CD4-positive, alpha-beta memory T cell (primary cell): ENCODE data around the gene DDX39B. TPM values are rescaled to one million over a fixed set of nuclear protein-coding genes. Genes with fewer than 3 reads are reported as not detected.

ENCODE experiments used
- CTCF ChIA-PET: fragments of 350-600 bp; sonication (Branson Sonifier 250); formaldehyde crosslinking; loops from one replicate; lab custom pipeline; 2021; ENCODE audit warnings: inconsistent platforms; ENCODE audit not compliant: partially characterized antibody; lab: Charles Lee
- POLR2A ChIA-PET: fragments of 350-600 bp; sonication (Branson Sonifier 250); formaldehyde crosslinking; loops from one replicate; lab custom pipeline; 2021; ENCODE audit not compliant: partially characterized antibody; lab: Charles Lee
- DNase-seq, 5 donors: peaks; one replicate each; pipeline versions ENCODE4 v3.0.0 to v3.0.0-alpha.2; 2020 to 2022; ENCODE audit warnings: mixed read lengths in 1 of 5
- H3K27ac ChIP-seq: one replicate; pipeline ENCODE4 v1.7.0; 2013; ENCODE audit warnings: low read depth, low read length
- H3K27me3 ChIP-seq: 2 replicates; pipeline ENCODE4 v1.7.0; 2013; ENCODE audit warnings: mild to moderate bottlenecking, low read length, moderate library complexity; ENCODE audit not compliant: insufficient read depth
- H3K36me3 ChIP-seq: 2 replicates; pipeline ENCODE4 v1.7.0; 2013; ENCODE audit warnings: mild to moderate bottlenecking, low read length, moderate library complexity; ENCODE audit not compliant: insufficient read depth
- H3K4me1 ChIP-seq: 2 replicates; pipeline ENCODE4 v1.7.0; 2013; ENCODE audit warnings: mild to moderate bottlenecking, low read length, moderate library complexity; ENCODE audit not compliant: insufficient read depth
- H3K4me3 ChIP-seq, 2 donors: one replicate each; pipeline ENCODE4 v1.7.0; 2013; ENCODE audit warnings: low read length in 2 of 2, mild to moderate bottlenecking in 1 of 2
- H3K9me3 ChIP-seq, 2 donors: one replicate each; pipeline ENCODE4 v1.7.0; 2013; ENCODE audit warnings: low read length in 2 of 2, control low read depth in 1 of 2; ENCODE audit not compliant: control insufficient read depth in 1 of 2
- H3K27ac Mint-ChIP-seq, 7 donors: one replicate each; pipeline ENCODE4 v1.8.0; 2020 to 2021; ENCODE audit warnings: mixed read lengths in 7 of 7, mild to moderate bottlenecking in 6 of 7, inconsistent platforms in 3 of 7, moderate library complexity in 3 of 7
- H3K27me3 Mint-ChIP-seq, 2 donors: one replicate each; pipeline ENCODE4 v1.8.0; 2020 to 2021; ENCODE audit warnings: mixed read lengths in 2 of 2
- H3K36me3 Mint-ChIP-seq, 2 donors: one replicate each; pipeline ENCODE4 v1.8.0; 2020 to 2021; ENCODE audit warnings: mixed read lengths in 2 of 2, inconsistent platforms in 1 of 2, mild to moderate bottlenecking in 1 of 2
- H3K4me1 Mint-ChIP-seq, 4 donors: one replicate each; pipeline ENCODE4 v1.8.0; 2020 to 2021; ENCODE audit warnings: mixed read lengths in 4 of 4, mild to moderate bottlenecking in 1 of 4
- H3K4me3 Mint-ChIP-seq, 8 donors: one replicate each; pipeline ENCODE4 v1.8.0; 2020 to 2021; ENCODE audit warnings: mixed read lengths in 8 of 8, mild to moderate bottlenecking in 7 of 8, moderate library complexity in 6 of 8, inconsistent platforms in 3 of 8
- H3K9me3 Mint-ChIP-seq, 8 donors: one replicate each; pipeline ENCODE4 v1.8.0; 2020 to 2021; ENCODE audit warnings: mixed read lengths in 8 of 8, mild to moderate bottlenecking in 5 of 8, inconsistent platforms in 3 of 8, moderate library complexity in 1 of 8
- intact Hi-C: fragments of 100-400 bp; cut with micrococcal nuclease; formaldehyde crosslinking; loops from one replicate; pipeline ENCODE4 v1.15.1; 2023
- polyA plus RNA-seq, 2 donors: library from polyadenylated mRNA; unstranded; fragments of 300-500 nt; fragmentation: Illumina TruSeq; gene quantifications; one replicate each; pipeline ENCODE4 v1.2.3, GENCODE V29; 2021
- total RNA-seq, 2 experiments: library from RNA; stranded (reverse); gene quantifications; one replicate each; pipeline ENCODE4 v1.2.3, GENCODE V29; 2021

Gene DDX39B
- total and polyA plus RNA-seq, 4 experiments from 2014 or later, result 65.6 to 737 (median 412) TPM

DNA sequence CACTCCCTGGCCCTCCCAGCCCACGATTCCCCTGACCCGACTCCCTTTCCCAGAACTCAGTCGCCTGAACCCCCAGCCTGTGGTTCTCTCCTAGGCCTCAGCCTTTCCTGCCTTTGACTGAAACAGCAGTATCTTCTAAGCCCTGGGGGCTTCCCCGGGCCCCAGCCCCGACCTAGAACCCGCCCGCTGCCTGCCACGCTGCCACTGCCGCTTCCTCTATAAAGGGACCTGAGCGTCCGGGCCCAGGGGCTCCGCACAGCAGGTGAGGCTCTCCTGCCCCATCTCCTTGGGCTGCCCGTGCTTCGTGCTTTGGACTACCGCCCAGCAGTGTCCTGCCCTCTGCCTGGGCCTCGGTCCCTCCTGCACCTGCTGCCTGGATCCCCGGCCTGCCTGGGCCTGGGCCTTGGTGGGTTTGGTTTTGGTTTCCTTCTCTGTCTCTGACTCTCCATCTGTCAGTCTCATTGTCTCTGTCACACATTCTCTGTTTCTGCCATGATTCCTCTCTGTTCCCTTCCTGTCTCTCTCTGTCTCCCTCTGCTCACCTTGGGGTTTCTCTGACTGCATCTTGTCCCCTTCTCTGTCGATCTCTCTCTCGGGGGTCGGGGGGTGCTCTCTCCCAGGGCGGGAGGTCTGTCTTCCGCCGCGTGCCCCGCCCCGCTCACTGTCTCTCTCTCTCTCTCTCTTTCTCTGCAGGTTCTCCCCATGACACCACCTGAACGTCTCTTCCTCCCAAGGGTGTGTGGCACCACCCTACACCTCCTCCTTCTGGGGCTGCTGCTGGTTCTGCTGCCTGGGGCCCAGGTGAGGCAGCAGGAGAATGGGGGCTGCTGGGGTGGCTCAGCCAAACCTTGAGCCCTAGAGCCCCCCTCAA lies 30.5 kb upstream of the DDX39B start, which contains the start of gene LTA:
Gene LTA (plus strand): TSS at position 249 of the 871 bp plus-strand sequence. CDS start 454 bp downstream, at position 703.
- Histone ChIP-seq H3K9me3 (no peaks in the 10 kb centered on the region), H3K27me3 (no peaks in the 10 kb centered on the region), H3K4me1 (peaks cover 83% of the 10 kb centered on the region), H3K4me3 (peak within 1 kb of the TSS; percentile 39 to 62), H3K36me3 (peaks cover 3% of the 10 kb centered on the region), H3K27ac (peak within 1 kb of the TSS; percentile 83)
- H3K36me3 Mint-ChIP-seq, result peaks cover 15 to 42% of the 10 kb centered on the region in 2 donors
- DNase-seq, result peak; percentile 78 to 90 (median 81)
- CTCF ChIA-PET, result interaction anchor here (1.0 to 35.1 kb wide), 6 partner anchors 9 to 26 kb away, joined by 4 to 1152 read pairs (median 324); partner anchors contain the start of genes ATP6V1G2, LST1, LTB and NCR3
- peak within 1 kb of the TSS; percentile 96 to 100 (median 99) for H3K27ac Mint-ChIP-seq
- intact Hi-C loops, result loop anchor here (1.0 kb wide), 3 partner anchors 8 to 30 kb away; partner anchors contain the start of gene DDX39B
- H3K4me1 Mint-ChIP-seq, result peaks cover 68 to 100% (median 79%) of the 10 kb centered on the region in 4 donors
- H3K4me3 Mint-ChIP-seq, result peak within 1 kb of the TSS; percentile 88 to 100 (median 99)
- no peaks in the 10 kb centered on the region for H3K27me3 Mint-ChIP-seq
- POLR2A ChIA-PET, result interaction anchor here (1.1 to 52.5 kb wide), 3 partner anchors 9 to 77 kb away, joined by 3 to 3597 read pairs (median 3597); partner anchors contain the start of genes ATP6V1G2, DDX39B, LST1 and LTA
- peaks cover 0 to 7% (median 0%) of the 10 kb centered on the region in 8 donors for H3K9me3 Mint-ChIP-seq

DNA sequence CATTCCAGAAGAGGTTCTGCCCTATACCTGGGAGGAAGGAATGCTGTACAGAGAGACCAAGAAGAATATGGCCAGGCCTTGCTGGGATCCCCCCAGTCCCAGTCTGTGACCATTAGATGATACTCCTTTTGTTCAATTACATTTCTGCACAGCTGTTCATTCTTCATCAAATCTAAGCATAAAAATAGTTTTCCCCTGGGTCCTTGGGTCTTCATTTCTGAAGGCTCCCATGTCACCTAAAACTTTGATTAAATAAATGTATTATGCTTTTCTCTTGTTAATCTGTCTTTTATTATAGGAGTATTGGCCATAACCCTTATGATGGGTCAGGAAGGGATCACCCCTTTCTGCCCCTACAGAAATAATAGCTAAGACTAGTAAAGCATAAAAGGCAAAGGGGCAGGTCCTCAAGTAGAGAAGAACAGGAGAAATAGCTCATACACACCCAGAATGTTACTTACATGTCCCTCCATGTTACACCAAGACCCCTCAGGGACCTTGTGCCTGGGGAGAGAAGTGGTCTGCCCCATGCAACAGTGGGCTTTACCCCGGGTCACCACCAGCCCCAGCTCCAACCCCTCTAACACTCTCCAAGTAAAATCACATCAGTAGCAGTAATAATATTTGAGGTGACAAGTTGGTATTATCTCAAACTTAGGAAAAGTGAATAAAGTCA lies 28.2 kb upstream of the DDX39B start:
- no peaks in the 10 kb centered on the region for H3K36me3 ChIP-seq
- Mint-ChIP-seq H3K9me3 (peaks cover 0 to 9% (median 0%) of the 10 kb centered on the region in 8 donors), H3K27ac (peak overlapping the region; percentile 87 to 99 (median 97)), H3K36me3 (peaks cover 6 to 26% of the 10 kb centered on the region in 2 donors), H3K4me3 (peak overlapping the region in 5 of 8 donors; percentile 1 to 67 (median 47)), H3K27me3 (no peaks in the 10 kb centered on the region), H3K4me1 (peaks cover 64 to 90% (median 78%) of the 10 kb centered on the region in 4 donors)
- no peaks in the 10 kb centered on the region for H3K9me3 ChIP-seq
- no peaks in the 10 kb centered on the region for H3K27me3 ChIP-seq
- no peak overlapping the region for H3K4me3 ChIP-seq
- ChIA-PET CTCF (interaction anchor here (1.6 to 35.1 kb wide), 5 partner anchors 11 to 75 kb away, joined by 3 to 1152 read pairs (median 43); partner anchors contain the start of genes LTB and NCR3), POLR2A (interaction anchor here (1.7 to 52.5 kb wide), 3 partner anchors 7 to 82 kb away, joined by 6 to 3597 read pairs (median 3597); partner anchors contain the start of genes ATP6V1G2, BAG6, DDX39B and LST1)
- H3K4me1 ChIP-seq, result peaks cover 95% of the 10 kb centered on the region
- H3K27ac ChIP-seq, result peak overlapping the region; percentile 79
- intact Hi-C loops, result no loop called here
- DNase-seq, result peak in 1 of 5 donors; percentile 1

DNA sequence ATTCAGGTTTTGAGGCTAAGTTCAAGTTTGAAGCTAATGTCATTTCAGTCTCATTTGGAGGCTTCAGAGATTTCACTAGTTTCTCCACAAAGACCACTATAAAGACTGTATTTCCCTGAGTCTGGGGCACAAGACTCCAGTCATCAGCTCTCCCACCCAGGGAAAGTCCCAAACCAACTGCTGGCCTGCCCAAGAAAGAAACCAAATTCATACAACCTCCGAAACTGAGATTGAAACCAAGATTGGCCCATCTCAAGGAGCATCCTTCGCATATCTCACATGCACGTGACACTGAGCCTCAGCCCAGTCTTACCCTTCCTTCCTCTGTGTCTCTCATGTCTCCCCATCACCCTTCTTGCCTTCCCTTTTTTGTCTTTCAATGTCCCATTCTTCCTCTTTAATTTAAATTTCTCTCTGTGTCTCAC lies 26.7 kb upstream of the DDX39B start:
- H3K9me3 Mint-ChIP-seq, result peaks cover 0 to 9% (median 0%) of the 10 kb centered on the region in 8 donors
- CTCF ChIA-PET, result interaction anchor here (1.1 to 35.1 kb wide), 7 partner anchors 9 to 75 kb away, joined by 3 to 1152 read pairs (median 10); partner anchors contain the start of genes LTB and NCR3
- intact Hi-C loops, result loop anchor here (1.0 kb wide), 2 partner anchors 8 to 9 kb away; no protein-coding TSS in a partner anchor

DNA sequence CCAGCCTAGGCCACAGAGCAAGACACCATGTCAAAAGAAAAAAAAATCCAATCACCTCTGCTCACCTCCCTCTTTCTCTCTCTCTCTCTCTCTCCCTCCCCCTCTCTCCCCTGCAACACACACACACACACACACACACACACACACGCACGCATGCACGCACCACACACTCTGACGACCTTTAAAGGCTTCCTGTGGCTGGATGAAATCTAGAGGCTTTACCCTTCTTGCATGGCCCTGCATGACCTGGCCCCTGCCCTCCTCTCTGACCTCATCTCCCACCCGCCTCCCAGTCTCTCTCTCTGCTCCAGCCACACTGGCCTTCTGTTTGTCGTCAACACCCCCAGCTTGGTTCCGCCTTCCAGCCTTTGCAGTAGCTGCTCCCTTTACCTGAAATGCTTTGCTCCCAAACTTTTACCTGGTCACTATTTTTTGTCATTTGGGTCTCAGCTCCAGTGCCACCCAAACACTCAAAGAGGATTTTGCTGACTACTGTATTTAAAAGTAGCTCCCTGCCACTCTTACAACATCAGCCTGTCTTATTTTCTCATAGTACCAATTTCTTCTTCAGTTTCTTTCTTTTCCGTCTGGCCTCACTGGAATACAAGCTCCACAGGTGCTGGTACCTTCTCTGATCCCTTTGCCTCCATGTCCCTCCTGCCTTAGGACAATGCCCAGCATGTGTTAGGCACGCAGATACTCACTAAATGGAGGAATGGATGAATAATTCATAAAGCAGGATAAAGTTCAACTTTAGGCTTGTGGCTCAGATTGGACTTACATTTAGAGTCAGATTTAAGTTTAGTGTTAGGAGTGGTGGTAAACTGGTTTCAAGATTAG lies 25.9 kb upstream of the DDX39B start:
- no peaks in the 10 kb centered on the region for H3K36me3 ChIP-seq
- no peaks in the 10 kb centered on the region for H3K9me3 ChIP-seq
- no peak overlapping the region for H3K4me3 ChIP-seq
- Mint-ChIP-seq H3K27me3 (no peaks in the 10 kb centered on the region), H3K4me3 (peak overlapping the region; percentile 48 to 83 (median 72)), H3K9me3 (peaks cover 0 to 9% (median 0%) of the 10 kb centered on the region in 8 donors), H3K4me1 (peaks cover 53 to 87% (median 68%) of the 10 kb centered on the region in 4 donors), H3K27ac (peak overlapping the region; percentile 95 to 99 (median 98)), H3K36me3 (peaks cover 20 to 26% of the 10 kb centered on the region in 2 donors)
- no peaks in the 10 kb centered on the region for H3K27me3 ChIP-seq
- POLR2A ChIA-PET, result interaction anchor here (0.8 to 52.5 kb wide), 4 partner anchors 4 to 86 kb away, joined by 3 to 3597 read pairs (median 1800); partner anchors contain the start of genes ATP6V1G2, BAG6, DDX39B and LST1
- H3K4me1 ChIP-seq, result peaks cover 90% of the 10 kb centered on the region
- DNase-seq, result peak in 4 of 5 donors; percentile 37 to 56 (median 45)
- CTCF ChIA-PET, result interaction anchor here (0.9 to 35.1 kb wide), 7 partner anchors 9 to 75 kb away, joined by 3 to 1152 read pairs (median 4); partner anchors contain the start of genes LTB and NCR3
- H3K27ac ChIP-seq, result peak overlapping the region; percentile 79
- intact Hi-C loops, result loop anchor here (1.0 kb wide), 2 partner anchors 8 to 9 kb away; no protein-coding TSS in a partner anchor

More for the DNA sequence above, 26.7 kb upstream of the DDX39B start:
- Mint-ChIP-seq H3K27me3 (no peaks in the 10 kb centered on the region), H3K4me1 (peaks cover 58 to 87% (median 72%) of the 10 kb centered on the region in 4 donors), H3K27ac (peak overlapping the region; percentile 95 to 99 (median 98)), H3K36me3 (peaks cover 16 to 27% of the 10 kb centered on the region in 2 donors), H3K4me3 (peak overlapping the region; percentile 7 to 83 (median 72))
- Histone ChIP-seq H3K4me1 (peaks cover 90% of the 10 kb centered on the region), H3K27ac (peak overlapping the region; percentile 79), H3K36me3 (no peaks in the 10 kb centered on the region), H3K9me3 (no peaks in the 10 kb centered on the region), H3K4me3 (no peak overlapping the region), H3K27me3 (no peaks in the 10 kb centered on the region)
- POLR2A ChIA-PET, result interaction anchor here (0.8 to 52.5 kb wide), 4 partner anchors 5 to 85 kb away, joined by 3 to 3597 read pairs (median 1800); partner anchors contain the start of genes ATP6V1G2, BAG6, DDX39B and LST1
- DNase-seq, result peak; percentile 81 to 93 (median 83)

- no peak overlapping the region for H3K4me3 ChIP-seq
Observed at GRCh38 chr6:31560697-31561058, 18.9 kb upstream of the DDX39B start.

More at GRCh38 chr6:31560697-31561058, 18.9 kb upstream of the DDX39B start:
- H3K4me1 ChIP-seq, result peaks cover 92% of the 10 kb centered on the region
- peak overlapping the region in 7 of 8 donors; percentile 25 to 90 (median 85) for H3K4me3 Mint-ChIP-seq
- peak overlapping the region; percentile 72 to 99 (median 95) for H3K27ac Mint-ChIP-seq
- POLR2A ChIA-PET, result interaction anchor here (0.7 to 52.5 kb wide), 5 partner anchors 11 to 22 kb away, joined by 3 to 3597 read pairs (median 29); partner anchors contain the start of genes ATP6V1G2, DDX39B, LST1 and LTA
- H3K27me3 ChIP-seq, result no peaks in the 10 kb centered on the region
- peaks cover 0 to 2% (median 0%) of the 10 kb centered on the region in 8 donors for H3K9me3 Mint-ChIP-seq
- peak overlapping the region; percentile 58 for H3K27ac ChIP-seq
- CTCF ChIA-PET, result interaction anchor here (2.8 to 35.1 kb wide), 3 partner anchors 9 to 38 kb away, joined by 13 to 1152 read pairs (median 595); partner anchors contain the start of genes LST1, LTB, NCR3 and TNF
- peaks cover 28 to 30% of the 10 kb centered on the region in 2 donors for H3K36me3 Mint-ChIP-seq
- intact Hi-C loops, result loop anchor here (1.0 kb wide), 1 partner anchor 12 kb away; the partner anchor contains the start of gene LTA
- H3K27me3 Mint-ChIP-seq, result no peaks in the 10 kb centered on the region
- H3K36me3 ChIP-seq, result no peaks in the 10 kb centered on the region
- DNase-seq, result no peak
- peaks cover 54 to 92% (median 70%) of the 10 kb centered on the region in 4 donors for H3K4me1 Mint-ChIP-seq
- H3K9me3 ChIP-seq, result no peaks in the 10 kb centered on the region
